Measurements from ENCODE around the gene AP2S1.

Gene AP2S1

GRCh38 chr19:46797881-46798280 is 52.8 kb downstream of the AP2S1 start:
- no peak for DNase-seq

- no peak for DNase-seq
Observed at GRCh38 chr19:46791944-46792343, 58.7 kb downstream of the AP2S1 start.

GRCh38 chr19:46789371-46789770 is 61.3 kb downstream of the AP2S1 start:
- no peak for DNase-seq

GRCh38 chr19:46788968-46789338 is 61.7 kb downstream of the AP2S1 start:
- DNase-seq, result no peak

- DNase-seq, result peak; percentile 97
Observed at GRCh38 chr19:46788262-46788967, 62.2 kb downstream of the AP2S1 start, which contains the start of gene SLC1A5. SLC1A5 (minus strand) TSS chr19:46788594; CDS start chr19:46787965, 629 bp downstream.

Data from NCI-H446 treated with DMSO at 0.1 percent for 48 hours (cell line).